Upper lobe of left lung (tissue), 6 donors: ENCODE measurements around the gene MAP3K10. TPM values are rescaled to one million over a fixed set of nuclear protein-coding genes. Genes with fewer than 3 reads are reported as not detected.

ENCODE experiments used
- ATAC-seq, 2 donors: fragments of 200-7000 bp; cut with Tn5 transposase; one replicate each; pipeline ENCODE4 v1.9.1; 2022; ENCODE audit warnings: mild to moderate bottlenecking in 2 of 2, moderate library complexity in 2 of 2; ENCODE audit not compliant: low FRiP score in 2 of 2
- DNase-seq, 2 donors: peaks; one replicate each; pipeline ENCODE4 v3.0.0-alpha.2; 2019 to 2020
- H3K27ac ChIP-seq, 4 donors: fragments of 200-600 bp; sonication (generic); one replicate each; pipeline ENCODE4 v1.5.1; 2016 to 2019
- H3K27me3 ChIP-seq, 4 donors: fragments of 200-600 bp; sonication (generic); one replicate each; pipeline ENCODE4 v1.5.1; 2017 to 2019
- H3K36me3 ChIP-seq, 4 donors: fragments of 200-600 bp; sonication (generic); one replicate each; pipeline ENCODE4 v1.5.1; 2016 to 2019
- H3K4me1 ChIP-seq, 4 donors: fragments of 200-600 bp; sonication (generic); one replicate each; pipeline ENCODE4 v1.5.1; 2018 to 2019
- H3K4me3 ChIP-seq, 4 donors: fragments of 200-600 bp; sonication (generic); one replicate each; pipeline ENCODE4 v1.5.1; 2017 to 2019; ENCODE audit warnings: mild to moderate bottlenecking in 2 of 4, moderate library complexity in 1 of 4
- H3K9me3 ChIP-seq, 4 donors: fragments of 200-600 bp; sonication (generic); one replicate each; pipeline ENCODE4 v1.5.1; 2018 to 2019
- CTCF ChIP-seq, 6 experiments: fragments of 450-650 bp in 4 of 6; fragments of 200-600 bp in 2 of 6; sonication (generic) in 2 of 6; IDR thresholded peaks; one replicate each; pipeline ENCODE4 v1.5.1; 2016 to 2019; ENCODE audit warnings: antibody characterized with exemption in 6 of 6
- EP300 ChIP-seq, 4 donors: sonication (generic); formaldehyde crosslinking; IDR thresholded peaks; one replicate each; pipeline ENCODE4 v1.5.1; 2017; ENCODE audit warnings: antibody characterized with exemption in 4 of 4, control low read depth in 2 of 4
- POLR2A ChIP-seq, 4 donors: fragments of 450-650 bp; IDR thresholded peaks; one replicate each; pipeline ENCODE4 v1.5.1; 2016 to 2017; ENCODE audit warnings: antibody characterized with exemption in 4 of 4, mild to moderate bottlenecking in 2 of 4
- POLR2AphosphoS5 ChIP-seq, 2 donors: sonication (generic); formaldehyde crosslinking; IDR thresholded peaks; one replicate each; pipeline ENCODE4 v1.5.1; 2017; ENCODE audit warnings: antibody characterized with exemption in 2 of 2
- WGBS, 2 donors: methylation state at CpG; one replicate each; pipeline ENCODE4 v1.1.5; 2017 to 2018; 5-methylcytosine and 5-hydroxymethylcytosine counted together
- total RNA-seq, 6 donors: library from RNA; depleted of rRNA in 4 of 6; stranded (reverse); fragments of >200 nt in 4 of 6; gene quantifications; one replicate each; pipeline versions ENCODE4 v1.1.0 to v1.2.1, GENCODE V29; 2016 to 2021
- donor health status: DM: no; HTN: no; CAD: no; lungs with moderate emphysema.
- donor health status: DM: no; HTN: yes; CAD: no; lungs with severe emphysema.

MAP3K10 gene
- total RNA-seq, 6 donors from 2014 or later: 9.0 to 56.6 (median 18.4) TPM

- Histone ChIP-seq H3K4me1 (peaks cover 8 to 15% (median 12%) of the 10 kb centered on the region in 4 donors), H3K9me3 (no peaks in the 10 kb centered on the region), H3K36me3 (peaks cover 16 to 56% (median 55%) of the 10 kb centered on the region in 4 donors), H3K27me3 (no peaks in the 10 kb centered on the region), H3K4me3 (no peak overlapping the region), H3K27ac (no peak overlapping the region)
- no peak for TF ChIP-seq POLR2AphosphoS5 (IDR thresholded peaks at IDR 0.05)
- TF ChIP-seq POLR2A (IDR thresholded peaks at IDR 0.05): no peak
- no peak for TF ChIP-seq EP300 (IDR thresholded peaks at IDR 0.05)
- TF ChIP-seq CTCF (IDR thresholded peaks at IDR 0.05): no peak
- 88 to 93% methylated on average over 7 to 24 of the region's 25 CpGs for WGBS, 2 donors
- DNase-seq (peak in 1 of 2 donors; percentile 54), ATAC-seq (peak in 1 of 2 donors; percentile 3)
These were observed 42.0 kb downstream of the MAP3K10 start for GRCh38 chr19:40232949-40233810.

GRCh38 chr19:40233811-40234389 is 42.7 kb downstream of the MAP3K10 start:
- TF ChIP-seq EP300 (IDR thresholded peaks at IDR 0.05) (no peak), CTCF (IDR thresholded peaks at IDR 0.05) (no peak), POLR2A (IDR thresholded peaks at IDR 0.05) (no peak), POLR2AphosphoS5 (IDR thresholded peaks at IDR 0.05) (no peak)
- H3K27ac ChIP-seq: no peak overlapping the region
- H3K9me3 ChIP-seq: no peaks in the 10 kb centered on the region
- DNase-seq (peak in 1 of 2 donors; percentile 65), ATAC-seq (no peak)
- no peaks in the 10 kb centered on the region for H3K27me3 ChIP-seq
- no peak overlapping the region for H3K4me3 ChIP-seq
- 94 to 96% methylated on average over 15 to 16 of the region's 20 CpGs for WGBS, 2 donors
- peaks cover 8 to 14% (median 12%) of the 10 kb centered on the region in 4 donors for H3K4me1 ChIP-seq
- H3K36me3 ChIP-seq: peaks cover 17 to 63% (median 60%) of the 10 kb centered on the region in 4 donors

- TF ChIP-seq CTCF (IDR thresholded peaks at IDR 0.05) (no peak), POLR2A (IDR thresholded peaks at IDR 0.05) (no peak), EP300 (IDR thresholded peaks at IDR 0.05) (no peak), POLR2AphosphoS5 (IDR thresholded peaks at IDR 0.05) (no peak)
- no peak overlapping the region for H3K27ac ChIP-seq
- peaks cover 18 to 71% (median 65%) of the 10 kb centered on the region in 4 donors for H3K36me3 ChIP-seq
- no peak for ATAC-seq
- WGBS, 2 donors: 87 to 89% methylated on average over 10 to 22 of the region's 22 CpGs
- H3K9me3 ChIP-seq: no peaks in the 10 kb centered on the region
- no peak for DNase-seq
- H3K4me1 ChIP-seq: peaks cover 8 to 14% (median 12%) of the 10 kb centered on the region in 4 donors
- H3K27me3 ChIP-seq: no peaks in the 10 kb centered on the region
- no peak overlapping the region for H3K4me3 ChIP-seq
These were observed 43.4 kb downstream of the MAP3K10 start for GRCh38 chr19:40234429-40235237.

GRCh38 chr19:40235238-40236025 is 44.2 kb downstream of the MAP3K10 start:
- Histone ChIP-seq H3K27me3 (no peaks in the 10 kb centered on the region), H3K4me1 (peaks cover 8 to 14% (median 12%) of the 10 kb centered on the region in 4 donors), H3K27ac (no peak overlapping the region), H3K36me3 (peaks cover 23 to 79% (median 73%) of the 10 kb centered on the region in 4 donors), H3K4me3 (no peak overlapping the region), H3K9me3 (no peaks in the 10 kb centered on the region)
- no peak for ATAC-seq
- no peak for TF ChIP-seq CTCF (IDR thresholded peaks at IDR 0.05)
- TF ChIP-seq EP300 (IDR thresholded peaks at IDR 0.05): no peak
- no peak for TF ChIP-seq POLR2AphosphoS5 (IDR thresholded peaks at IDR 0.05)
- no peak for TF ChIP-seq POLR2A (IDR thresholded peaks at IDR 0.05)
- 94 to 98% methylated on average over 7 to 23 of the region's 30 CpGs for WGBS, 2 donors
- peak in 1 of 2 donors; percentile 80 for DNase-seq
